ENCODE data around the gene LIN7A. TPM values are rescaled to one million over a fixed set of nuclear protein-coding genes. Genes with fewer than 3 reads are reported as not detected.

The LIN7A gene
- total RNA-seq, 2 donors from 2014 or later = 2.2 to 5.4 TPM

DNA sequence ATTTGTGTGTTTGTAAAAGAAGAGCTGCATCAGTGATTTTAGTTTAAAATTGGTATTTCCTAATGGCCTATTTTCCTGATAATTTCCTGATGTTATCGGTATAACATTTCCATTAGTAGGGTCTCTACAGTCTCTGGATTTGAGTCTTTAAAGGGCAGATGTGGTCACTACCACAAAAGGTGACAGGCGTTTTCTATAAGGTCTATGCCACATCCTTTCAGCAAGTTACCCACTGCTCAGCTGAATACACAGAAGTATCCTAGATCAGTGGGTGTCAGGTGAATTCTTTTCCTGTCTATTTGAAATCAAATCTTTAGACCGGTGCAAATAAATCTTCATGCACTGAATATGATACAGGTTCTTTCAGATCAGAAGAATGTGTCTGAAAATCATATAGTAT, 90.2 kb downstream of the LIN7A start:
- no peak for TF ChIP-seq POLR2A (IDR thresholded peaks at IDR 0.05)
- TF ChIP-seq POLR2AphosphoS5 (IDR thresholded peaks at IDR 0.05) = no peak
- TF ChIP-seq CTCF (IDR thresholded peaks at IDR 0.05) = no peak
- H3K27me3 ChIP-seq (replicated peaks; ENCODE audit: insufficient read depth) = no peaks in the 10 kb centered on the region
- no peaks in the 10 kb centered on the region for H3K4me1 ChIP-seq (replicated peaks)
- H3K27ac ChIP-seq = no peak overlapping the region
- H3K4me3 ChIP-seq = no peak overlapping the region
- WGBS = 91% methylated on average over 3 of the region's 3 CpGs
- intact Hi-C loops (cut with DNase I) = no loop called here
- DNase-seq (ENCODE audit: low spot score) = no peak
- no peaks in the 10 kb centered on the region for H3K9me3 ChIP-seq
- no peaks in the 10 kb centered on the region for H3K36me3 ChIP-seq

DNA sequence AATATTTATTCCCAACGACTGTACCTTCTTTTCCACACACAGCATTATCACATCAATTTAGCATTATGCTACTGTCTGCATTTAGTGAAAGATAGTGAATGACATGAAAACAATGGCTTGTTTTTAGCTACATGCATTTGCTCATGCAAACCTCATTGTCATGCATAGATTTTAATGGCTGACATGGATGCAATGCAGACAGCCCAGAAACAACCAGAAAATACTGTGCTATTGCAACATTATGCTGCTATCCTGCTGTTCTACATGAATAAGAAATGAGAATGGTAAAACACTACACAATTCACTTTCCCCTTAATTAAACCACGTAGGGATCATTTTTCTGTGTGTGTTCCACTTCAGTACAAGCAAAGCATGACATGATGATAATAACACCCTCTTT, 90.8 kb downstream of the LIN7A start:
- H3K27ac ChIP-seq = no peak overlapping the region
- 55% methylated on average over 2 of the region's 2 CpGs for WGBS
- H3K9me3 ChIP-seq = no peaks in the 10 kb centered on the region
- intact Hi-C loops (cut with DNase I) = no loop called here
- H3K36me3 ChIP-seq = no peaks in the 10 kb centered on the region
- no peaks in the 10 kb centered on the region for H3K27me3 ChIP-seq (replicated peaks; ENCODE audit: insufficient read depth)
- no peak overlapping the region for H3K4me3 ChIP-seq
- H3K4me1 ChIP-seq (replicated peaks) = no peaks in the 10 kb centered on the region
- no peak for TF ChIP-seq POLR2A (IDR thresholded peaks at IDR 0.05)
- no peak for DNase-seq (ENCODE audit: low spot score)

DNA sequence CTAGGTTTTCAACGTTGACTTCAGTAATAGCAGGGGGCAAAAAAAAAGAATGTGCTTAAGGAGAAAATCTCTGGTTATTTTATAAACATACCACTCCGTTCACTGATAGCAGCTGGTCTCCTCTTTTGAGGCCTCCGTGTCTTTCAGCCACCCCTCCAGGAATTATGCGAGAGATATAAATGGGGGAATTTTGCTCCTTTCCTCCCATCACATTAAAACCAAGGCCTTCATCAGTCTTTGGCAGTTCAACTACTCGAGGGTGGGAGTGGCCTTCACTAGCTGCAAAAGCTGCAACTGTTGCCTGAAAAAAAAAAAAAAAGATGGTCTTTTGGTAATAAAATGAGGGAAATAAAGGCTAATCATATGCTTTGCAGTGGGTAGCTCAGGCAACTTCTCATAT, 92.1 kb downstream of the LIN7A start:
- no peak for DNase-seq (ENCODE audit: low spot score)
- intact Hi-C loops (cut with DNase I) = no loop called here
- TF ChIP-seq POLR2A (IDR thresholded peaks at IDR 0.05) (no peak), POLR2AphosphoS5 (IDR thresholded peaks at IDR 0.05) (no peak), CTCF (IDR thresholded peaks at IDR 0.05) (no peak)
- Histone ChIP-seq H3K4me1 (replicated peaks) (no peaks in the 10 kb centered on the region), H3K4me3 (no peak overlapping the region), H3K36me3 (no peaks in the 10 kb centered on the region), H3K27me3 (replicated peaks; ENCODE audit: insufficient read depth) (no peaks in the 10 kb centered on the region), H3K9me3 (no peaks in the 10 kb centered on the region), H3K27ac (no peak overlapping the region)
- WGBS = 53% methylated on average over 5 of the region's 5 CpGs

- H3K27ac ChIP-seq = no peak overlapping the region
- H3K4me3 ChIP-seq = no peak overlapping the region
- no peaks in the 10 kb centered on the region for H3K4me1 ChIP-seq (replicated peaks)
- no peaks in the 10 kb centered on the region for H3K36me3 ChIP-seq
- TF ChIP-seq POLR2A (IDR thresholded peaks at IDR 0.05) (no peak), CTCF (IDR thresholded peaks at IDR 0.05) (no peak), POLR2AphosphoS5 (IDR thresholded peaks at IDR 0.05) (no peak)
- no peaks in the 10 kb centered on the region for H3K9me3 ChIP-seq
- intact Hi-C loops (cut with DNase I) = no loop called here
- WGBS = 100% methylated on average over 1 of the region's 1 CpG
- DNase-seq (ENCODE audit: low spot score) = no peak
- no peaks in the 10 kb centered on the region for H3K27me3 ChIP-seq (replicated peaks; ENCODE audit: insufficient read depth)
These were observed 93.8 kb downstream of the LIN7A start for GRCh38 chr12:80843969-80844368.

DNA sequence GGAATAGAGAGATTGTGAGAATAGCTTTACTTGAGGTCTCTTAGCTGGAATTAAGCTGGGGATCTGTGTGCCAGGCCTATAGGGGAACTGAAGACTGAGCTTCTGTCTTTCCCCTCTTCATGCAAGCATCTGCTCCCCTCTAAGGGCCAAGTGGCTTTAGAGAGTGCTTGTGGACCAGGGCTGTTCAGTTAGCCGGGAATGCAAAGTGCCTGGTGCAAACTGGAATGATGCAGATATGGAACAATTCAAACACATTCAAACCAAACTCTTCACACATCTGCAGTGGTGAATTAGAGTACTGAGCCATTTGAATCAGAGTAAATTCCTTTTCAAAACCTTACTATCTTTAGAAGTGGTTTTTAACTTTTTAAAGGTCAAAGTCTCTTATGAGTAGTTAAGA, 99.0 kb downstream of the LIN7A start:
- no peak overlapping the region for H3K4me3 ChIP-seq
- intact Hi-C loops (cut with DNase I) = loop anchor here (5.0 kb wide), 2 partner anchors 99 to 419 kb away; partner anchors contain the start of gene LIN7A

More for the DNA sequence above, 99.0 kb downstream of the LIN7A start:
- TF ChIP-seq POLR2A (IDR thresholded peaks at IDR 0.05) = no peak
- no peak for TF ChIP-seq CTCF (IDR thresholded peaks at IDR 0.05)
- TF ChIP-seq POLR2AphosphoS5 (IDR thresholded peaks at IDR 0.05) = no peak
- Histone ChIP-seq H3K27ac (no peak overlapping the region), H3K36me3 (no peaks in the 10 kb centered on the region), H3K9me3 (no peaks in the 10 kb centered on the region), H3K4me1 (replicated peaks) (no peaks in the 10 kb centered on the region), H3K27me3 (replicated peaks; ENCODE audit: insufficient read depth) (no peaks in the 10 kb centered on the region)
- no peak for DNase-seq (ENCODE audit: low spot score)
- WGBS = 59% methylated on average over 1 of the region's 1 CpG
